KMS-11 (cell line): ENCODE data around the gene NKD1.

Source experiments
- H2AFZ ChIP-seq: fragments of 200-600 bp; sonication (generic); 2 replicates; pipeline ENCODE4 v1.6.1; 2016; ENCODE audit warnings: antibody characterized with exemption, mixed run types, low read depth
- H3K27ac ChIP-seq: fragments of 200-600 bp; sonication (generic); 2 replicates; pipeline ENCODE4 v1.6.1; 2016; ENCODE audit warnings: mild to moderate bottlenecking, mixed run types
- H3K27me3 ChIP-seq: fragments of 200-600 bp; sonication (generic); 2 replicates; pipeline ENCODE4 v1.6.1; 2017; ENCODE audit warnings: mild to moderate bottlenecking, low read depth, mixed run types, moderate library complexity; ENCODE audit not compliant: insufficient read depth
- H3K36me3 ChIP-seq: fragments of 200-600 bp; sonication (generic); 2 replicates; pipeline ENCODE4 v1.6.1; 2017; ENCODE audit warnings: mild to moderate bottlenecking, mixed run types; ENCODE audit not compliant: insufficient read depth
- H3K4me1 ChIP-seq: fragments of 200-600 bp; sonication (generic); 2 replicates; pipeline ENCODE4 v1.6.1; 2016; ENCODE audit warnings: mild to moderate bottlenecking, low read depth, mixed run types; ENCODE audit not compliant: poor library complexity, severe bottlenecking
- H3K4me2 ChIP-seq: fragments of 200-600 bp; sonication (generic); 2 replicates; pipeline ENCODE4 v1.7.0; 2016; ENCODE audit warnings: mild to moderate bottlenecking, mixed run types
- H3K4me3 ChIP-seq: fragments of 200-600 bp; sonication (generic); IDR thresholded peaks from 2 replicates; pipeline ENCODE4 v1.6.1; 2017; ENCODE audit warnings: low read depth, low read length, mixed read lengths; ENCODE audit not compliant: insufficient read depth
- H3K79me2 ChIP-seq: fragments of 200-600 bp; sonication (generic); 2 replicates; pipeline ENCODE4 v1.6.1; 2016; ENCODE audit warnings: low read depth, mixed run types; ENCODE audit not compliant: insufficient read depth
- H3K9ac ChIP-seq: fragments of 200-600 bp; sonication (generic); 2 replicates; pipeline ENCODE4 v1.6.1; 2016; ENCODE audit warnings: mild to moderate bottlenecking, mixed run types
- H4K20me1 ChIP-seq: fragments of 200-600 bp; sonication (generic); 2 replicates; pipeline ENCODE4 v1.6.1; 2016; ENCODE audit warnings: mild to moderate bottlenecking, mixed run types; ENCODE audit not compliant: insufficient read depth
- CTCF ChIP-seq: fragments of 200-600 bp; sonication (generic); conservative IDR thresholded peaks from 2 replicates; pipeline ENCODE4 v1.6.1; 2017; ENCODE audit warnings: low read depth, mild to moderate bottlenecking, antibody characterized with exemption, low read length, moderate library complexity, mixed read lengths

NKD1 gene

DNA sequence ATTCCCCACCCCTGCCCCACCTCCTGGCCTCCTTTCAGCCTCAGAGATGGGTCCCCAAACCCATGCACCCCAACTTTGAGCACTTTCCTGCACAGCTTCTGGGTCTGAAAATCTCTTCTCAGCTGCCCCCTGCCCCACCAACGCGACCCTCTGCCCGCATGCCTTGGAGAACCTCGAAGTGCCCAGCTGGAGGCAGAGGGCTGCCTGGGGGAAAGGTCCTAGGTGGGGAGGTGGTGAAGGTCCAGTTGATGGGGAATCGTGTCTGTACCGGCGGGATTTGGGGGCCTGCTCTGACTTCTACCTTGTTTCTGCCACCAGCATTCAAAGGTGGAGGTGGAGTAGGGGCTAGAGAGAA is 1.3 kb downstream of the NKD1 start:
- H3K36me3 ChIP-seq = no peaks in the 10 kb centered on the region
- H3K27ac ChIP-seq = no peak overlapping the region
- H2AFZ ChIP-seq = no peak overlapping the region
- H3K4me1 ChIP-seq = no peaks in the 10 kb centered on the region
- H3K4me3 ChIP-seq = no peak overlapping the region
- H3K27me3 ChIP-seq = peaks cover 3% of the 10 kb centered on the region; the same call in 1 of the 2 replicates
- H4K20me1 ChIP-seq = no peaks in the 10 kb centered on the region
- no peak overlapping the region for H3K4me2 ChIP-seq
- no peaks in the 10 kb centered on the region for H3K79me2 ChIP-seq
- no peak for TF ChIP-seq CTCF
- no peak overlapping the region for H3K9ac ChIP-seq

GRCh38 chr16:50550035-50550434 is 1.8 kb downstream of the NKD1 start:
- Histone ChIP-seq H3K4me2 (no peak overlapping the region), H4K20me1 (no peaks in the 10 kb centered on the region), H3K36me3 (no peaks in the 10 kb centered on the region), H3K9ac (no peak overlapping the region), H3K4me3 (no peak overlapping the region), H3K27ac (no peak overlapping the region), H3K27me3 (peaks cover 3% of the 10 kb centered on the region; the same call in 1 of the 2 replicates), H3K4me1 (no peaks in the 10 kb centered on the region), H2AFZ (no peak overlapping the region), H3K79me2 (no peaks in the 10 kb centered on the region)
- TF ChIP-seq CTCF = no peak

DNA sequence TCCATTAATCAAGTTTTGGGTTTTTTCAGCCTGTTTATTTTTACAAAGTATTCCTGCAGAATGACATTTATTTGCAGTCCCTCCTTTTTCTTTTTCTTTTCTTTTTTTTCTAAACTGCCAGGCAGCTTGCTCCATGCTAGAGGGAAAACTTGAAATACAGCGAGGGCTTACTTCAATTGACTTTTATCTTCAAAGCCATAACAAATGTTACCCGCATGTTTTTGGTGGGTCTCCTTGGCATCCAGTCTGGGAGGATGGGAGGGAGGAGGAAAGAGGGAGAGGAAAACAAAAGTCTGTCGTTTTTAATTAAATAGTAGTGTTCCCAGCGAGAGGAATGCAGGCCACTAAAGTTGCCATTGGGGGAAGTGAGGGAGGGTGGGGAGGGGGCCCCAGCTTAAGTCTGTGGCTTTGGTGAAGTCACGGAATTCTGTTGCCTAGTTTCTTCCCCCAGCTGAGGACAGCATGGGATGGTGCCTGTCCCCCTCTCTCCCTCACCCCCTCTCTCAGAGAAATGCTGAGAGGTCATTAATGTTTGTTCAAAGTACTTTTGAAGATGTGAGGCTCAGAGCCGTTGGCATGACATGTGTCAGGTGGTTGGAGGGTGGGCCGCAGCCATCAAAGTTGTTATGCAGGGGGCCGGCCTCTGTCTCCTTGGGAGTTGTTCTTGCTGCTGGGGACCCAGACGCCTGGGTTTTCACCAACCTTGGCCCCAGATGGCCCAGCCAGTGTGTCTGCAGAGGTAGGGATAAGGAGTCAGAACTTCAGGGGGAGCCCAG is 2.9 kb downstream of the NKD1 start:
- peaks cover 3% of the 10 kb centered on the region; the same call in 1 of the 2 replicates for H3K27me3 ChIP-seq

DNA sequence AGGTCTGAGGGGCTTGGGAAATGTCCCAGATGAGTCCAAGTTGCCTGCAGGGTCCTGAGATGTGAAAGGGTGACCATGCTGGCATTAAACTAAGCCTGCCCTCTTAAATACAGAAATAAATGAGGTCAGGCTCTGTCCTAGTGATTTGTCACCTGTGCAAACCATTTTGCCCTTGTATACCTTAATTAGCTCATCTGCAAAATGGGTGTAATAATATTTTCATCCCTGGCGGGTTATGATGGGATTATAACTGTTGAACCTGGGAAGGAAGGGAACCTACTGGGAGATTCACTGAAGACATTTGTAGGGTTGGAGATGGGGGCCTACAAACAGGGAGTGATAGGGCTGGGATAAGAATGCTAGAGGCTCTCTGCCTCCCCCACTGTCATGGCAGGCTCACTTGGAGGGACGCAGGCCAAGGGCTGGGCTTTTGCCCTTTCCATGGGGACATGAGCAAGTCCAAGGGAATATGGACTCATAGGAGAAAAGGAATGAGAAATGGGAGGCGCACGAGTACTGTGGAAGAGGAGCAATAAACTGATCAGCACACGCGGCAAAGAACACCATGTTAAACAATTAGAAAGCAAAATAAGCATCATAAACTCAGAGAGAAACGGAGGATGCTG is 4.4 kb downstream of the NKD1 start:
- Histone ChIP-seq H3K79me2 (no peaks in the 10 kb centered on the region), H2AFZ (no peak overlapping the region), H3K4me2 (no peak overlapping the region), H3K9ac (no peak overlapping the region), H3K4me1 (no peaks in the 10 kb centered on the region), H4K20me1 (no peaks in the 10 kb centered on the region), H3K36me3 (no peaks in the 10 kb centered on the region), H3K4me3 (no peak overlapping the region), H3K27ac (no peak overlapping the region), H3K27me3 (peaks cover 3% of the 10 kb centered on the region; the same call in 1 of the 2 replicates)
- no peak for TF ChIP-seq CTCF

More for the DNA sequence above, 2.9 kb downstream of the NKD1 start:
- no peaks in the 10 kb centered on the region for H4K20me1 ChIP-seq
- no peak overlapping the region for H3K27ac ChIP-seq
- H3K36me3 ChIP-seq = no peaks in the 10 kb centered on the region
- no peak overlapping the region for H2AFZ ChIP-seq
- H3K4me2 ChIP-seq = no peak overlapping the region
- H3K79me2 ChIP-seq = no peaks in the 10 kb centered on the region
- no peaks in the 10 kb centered on the region for H3K4me1 ChIP-seq
- H3K9ac ChIP-seq = no peak overlapping the region
- no peak overlapping the region for H3K4me3 ChIP-seq
- TF ChIP-seq CTCF = no peak
